RWPE2 (cell line): ENCODE results near the gene ANO9.

Source experiments
- ATAC-seq: fragments of 200-7000 bp; cut with Tn5 transposase; 3 replicates; pipeline ENCODE4 v1.9.1; 2021; ENCODE audit warnings: low read depth
- DNase-seq: peaks from one replicate; pipeline ENCODE4 v3.0.0-alpha.2; 2020; ENCODE audit warnings: low spot score
- H3K27ac ChIP-seq: fragments of 450-650 bp; 2 replicates; pipeline ENCODE4 v1.5.1; 2017; ENCODE audit warnings: mild to moderate bottlenecking; ENCODE audit not compliant: poor library complexity, severe bottlenecking
- H3K27me3 ChIP-seq: fragments of 250-450 bp; sonication (Bioruptor Pico); 2 replicates; pipeline ENCODE4 v1.5.1; 2021; ENCODE audit warnings: mild to moderate bottlenecking, moderate library complexity; ENCODE audit not compliant: insufficient read depth, poor library complexity, severe bottlenecking
- H3K36me3 ChIP-seq: fragments of 250-450 bp; sonication (Bioruptor Pico); 2 replicates; pipeline ENCODE4 v1.5.1; 2020; ENCODE audit warnings: low read depth, mild to moderate bottlenecking, moderate library complexity
- H3K4me1 ChIP-seq: fragments of 250-450 bp; sonication (Bioruptor Pico); 2 replicates; pipeline ENCODE4 v1.5.1; 2021; ENCODE audit warnings: mild to moderate bottlenecking, moderate library complexity; ENCODE audit not compliant: insufficient read depth, poor library complexity, severe bottlenecking
- H3K4me3 ChIP-seq: fragments of 250-450 bp; sonication (Bioruptor Pico); 2 replicates; pipeline ENCODE4 v1.5.1; 2021; ENCODE audit warnings: mild to moderate bottlenecking, moderate library complexity; ENCODE audit not compliant: severe bottlenecking
- H3K9me3 ChIP-seq: fragments of 250-450 bp; sonication (Bioruptor Pico); 2 replicates; pipeline ENCODE4 v1.5.1; 2021; ENCODE audit warnings: mild to moderate bottlenecking, moderate library complexity; ENCODE audit not compliant: severe bottlenecking
- TF ChIP-seq, protein P1 (sequence below): fragments of 450-650 bp; IDR thresholded peaks from one replicate; pipeline ENCODE4 v1.5.1; 2017; ENCODE audit warnings: mild to moderate bottlenecking, moderate library complexity; ENCODE audit not compliant: poor library complexity, severe bottlenecking

ANO9 gene

DNA sequence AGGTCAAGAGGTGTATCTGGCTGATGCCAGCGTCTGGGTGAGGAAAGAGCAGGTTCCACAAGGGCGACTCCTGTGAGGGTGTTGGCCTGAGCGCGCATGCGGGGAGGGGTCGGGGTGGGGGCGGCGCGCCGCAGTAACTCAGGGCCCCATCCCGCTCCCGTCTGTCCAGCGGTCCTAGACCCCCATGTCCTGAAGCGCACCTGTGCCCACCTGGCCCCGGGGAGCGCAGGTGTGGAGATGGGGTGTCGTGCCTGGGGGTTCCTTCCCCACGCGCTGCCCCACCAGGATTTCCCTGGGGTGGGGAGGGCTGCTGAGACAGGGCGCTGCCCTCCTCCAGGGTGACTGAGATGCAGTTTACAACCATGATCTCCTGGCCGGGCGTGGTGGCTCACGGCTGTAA is 44.4 kb upstream of the ANO9 start:
- no peak overlapping the region for H3K27ac ChIP-seq
- no peaks in the 10 kb centered on the region for H3K4me1 ChIP-seq
- DNase-seq (peak; percentile 47), ATAC-seq (no peak)
- no peak overlapping the region for H3K4me3 ChIP-seq
- H3K9me3 ChIP-seq = no peaks in the 10 kb centered on the region
- no peaks in the 10 kb centered on the region for H3K27me3 ChIP-seq
- TF ChIP-seq, protein P1, sequence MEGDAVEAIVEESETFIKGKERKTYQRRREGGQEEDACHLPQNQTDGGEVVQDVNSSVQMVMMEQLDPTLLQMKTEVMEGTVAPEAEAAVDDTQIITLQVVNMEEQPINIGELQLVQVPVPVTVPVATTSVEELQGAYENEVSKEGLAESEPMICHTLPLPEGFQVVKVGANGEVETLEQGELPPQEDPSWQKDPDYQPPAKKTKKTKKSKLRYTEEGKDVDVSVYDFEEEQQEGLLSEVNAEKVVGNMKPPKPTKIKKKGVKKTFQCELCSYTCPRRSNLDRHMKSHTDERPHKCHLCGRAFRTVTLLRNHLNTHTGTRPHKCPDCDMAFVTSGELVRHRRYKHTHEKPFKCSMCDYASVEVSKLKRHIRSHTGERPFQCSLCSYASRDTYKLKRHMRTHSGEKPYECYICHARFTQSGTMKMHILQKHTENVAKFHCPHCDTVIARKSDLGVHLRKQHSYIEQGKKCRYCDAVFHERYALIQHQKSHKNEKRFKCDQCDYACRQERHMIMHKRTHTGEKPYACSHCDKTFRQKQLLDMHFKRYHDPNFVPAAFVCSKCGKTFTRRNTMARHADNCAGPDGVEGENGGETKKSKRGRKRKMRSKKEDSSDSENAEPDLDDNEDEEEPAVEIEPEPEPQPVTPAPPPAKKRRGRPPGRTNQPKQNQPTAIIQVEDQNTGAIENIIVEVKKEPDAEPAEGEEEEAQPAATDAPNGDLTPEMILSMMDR = no peak
- peaks cover 7% of the 10 kb centered on the region; the same call in 1 of the 2 replicates for H3K36me3 ChIP-seq

DNA sequence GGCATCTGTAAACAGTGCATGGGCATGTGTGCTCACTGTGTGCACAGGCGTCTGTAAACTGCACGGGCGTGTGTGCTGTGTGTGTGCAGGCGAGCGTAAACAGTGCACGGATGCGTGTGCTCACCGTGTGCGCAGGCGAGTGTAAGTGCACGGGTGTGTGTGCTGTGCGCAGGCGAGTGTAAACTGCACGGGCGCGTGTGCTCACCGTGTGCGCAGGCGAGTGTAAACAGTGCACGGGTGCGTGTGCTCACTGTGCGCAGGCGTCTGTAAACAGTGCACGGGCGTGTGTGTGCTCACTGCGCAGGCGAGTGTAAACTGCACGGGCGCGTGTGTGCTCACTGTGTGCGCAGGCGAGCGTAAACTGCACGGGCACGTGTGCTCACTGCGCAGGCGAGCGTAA is 42.8 kb upstream of the ANO9 start:
- Histone ChIP-seq H3K27me3 (no peaks in the 10 kb centered on the region), H3K27ac (no peak overlapping the region), H3K9me3 (no peaks in the 10 kb centered on the region), H3K4me1 (no peaks in the 10 kb centered on the region), H3K36me3 (peaks cover 4% of the 10 kb centered on the region; the same call in 1 of the 2 replicates), H3K4me3 (no peak overlapping the region)
- DNase-seq (no peak), ATAC-seq (no peak)
- TF ChIP-seq, protein P1 = no peak

DNA sequence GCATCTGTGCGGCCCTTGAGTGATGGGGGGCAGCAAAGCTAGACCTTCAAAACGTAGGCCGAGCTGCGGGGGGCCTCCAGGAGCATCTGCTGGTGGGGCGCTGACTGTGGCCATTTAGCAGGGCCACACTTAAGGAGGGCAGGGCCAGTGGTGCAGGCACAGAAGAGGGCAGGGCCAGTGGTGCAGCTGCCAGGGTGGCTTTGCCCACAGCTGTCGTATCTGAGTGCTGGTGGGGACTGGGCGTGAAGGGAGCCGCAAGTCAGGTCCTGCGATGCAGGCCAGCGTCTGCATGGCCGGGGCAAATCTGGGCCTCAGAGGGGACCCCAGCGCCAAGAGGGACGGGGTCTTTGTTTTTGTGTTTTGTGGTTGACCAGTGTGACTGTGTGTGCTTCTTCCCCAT is 37.5 kb upstream of the ANO9 start:
- ATAC-seq (no peak), DNase-seq (no peak)
- no peaks in the 10 kb centered on the region for H3K9me3 ChIP-seq
- H3K36me3 ChIP-seq = peaks cover 4% of the 10 kb centered on the region; the same call in 1 of the 2 replicates
- no peak overlapping the region for H3K4me3 ChIP-seq
- H3K27me3 ChIP-seq = no peaks in the 10 kb centered on the region
- no peak overlapping the region for H3K27ac ChIP-seq
- TF ChIP-seq, protein P1 = no peak
- no peaks in the 10 kb centered on the region for H3K4me1 ChIP-seq

DNA sequence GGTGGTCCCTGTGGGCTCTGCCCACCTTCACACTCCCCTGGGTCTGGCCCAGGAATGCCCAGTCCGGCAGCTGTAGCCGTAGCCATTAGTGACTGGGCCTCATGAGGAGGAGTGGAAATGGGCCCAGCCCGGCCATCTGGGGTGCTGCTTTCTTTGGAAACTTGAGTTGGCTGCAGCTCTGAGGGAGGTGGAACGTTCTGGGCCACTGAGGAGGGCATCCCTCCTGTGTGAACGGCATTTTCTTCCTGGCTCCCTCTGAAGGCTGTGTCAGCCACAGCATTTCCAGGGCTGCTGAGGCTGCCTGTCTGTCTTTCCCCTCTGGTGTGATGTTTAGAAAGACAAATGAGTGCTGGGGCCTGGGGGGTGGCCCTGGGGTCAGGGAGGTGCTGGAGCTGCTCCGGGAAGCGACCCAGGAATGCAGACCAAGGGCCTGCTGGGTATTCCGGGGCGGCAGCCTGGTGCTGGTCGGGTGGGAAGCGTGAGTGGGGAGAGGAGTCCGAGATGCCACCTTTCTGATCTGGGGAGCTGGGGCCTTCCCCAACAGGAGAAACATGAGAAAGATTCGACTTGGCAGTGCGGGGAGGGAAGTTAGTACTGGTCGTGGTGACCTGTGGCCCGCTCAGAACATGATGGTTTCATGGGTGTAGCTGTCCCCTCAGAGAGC is 35.4 kb upstream of the ANO9 start:
- no peaks in the 10 kb centered on the region for H3K9me3 ChIP-seq
- peak; percentile 56 for DNase-seq
- H3K36me3 ChIP-seq = peaks cover 4% of the 10 kb centered on the region; the same call in 1 of the 2 replicates
- H3K4me3 ChIP-seq = no peak overlapping the region
- ATAC-seq = no peak
- no peaks in the 10 kb centered on the region for H3K4me1 ChIP-seq
- no peaks in the 10 kb centered on the region for H3K27me3 ChIP-seq
- H3K27ac ChIP-seq = no peak overlapping the region
- TF ChIP-seq, protein P1 = no peak

DNA sequence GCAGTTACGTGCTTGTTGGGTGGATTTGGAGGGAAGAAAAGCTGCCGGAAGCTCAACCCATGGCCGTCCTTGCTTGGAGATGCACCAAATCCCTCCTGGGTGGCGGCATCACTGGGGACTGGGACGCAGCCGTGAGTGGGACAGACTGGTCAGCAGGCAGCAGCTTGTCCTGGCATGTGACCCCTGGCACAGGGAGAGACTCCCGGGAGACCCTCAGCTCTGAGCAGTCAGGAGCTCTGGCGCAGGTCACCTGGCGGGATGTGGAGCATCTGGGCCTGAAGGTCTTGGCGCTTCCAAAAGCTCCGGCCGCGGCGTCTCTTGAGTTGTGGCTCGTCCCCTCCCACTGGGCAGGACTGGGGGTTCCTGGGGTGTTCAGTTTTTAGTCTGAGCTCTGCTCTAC is 34.6 kb upstream of the ANO9 start:
- no peak for ATAC-seq
- peaks cover 4% of the 10 kb centered on the region; the same call in 1 of the 2 replicates for H3K36me3 ChIP-seq
- no peaks in the 10 kb centered on the region for H3K27me3 ChIP-seq
- H3K9me3 ChIP-seq = no peaks in the 10 kb centered on the region
- DNase-seq = peak; percentile 49
- TF ChIP-seq, protein P1 = no peak
- no peak overlapping the region for H3K27ac ChIP-seq
- H3K4me1 ChIP-seq = no peaks in the 10 kb centered on the region
- H3K4me3 ChIP-seq = no peak overlapping the region
